OCI-LY1 (cell line): ENCODE data around the gene LIMCH1.

ENCODE experiments used
- EZH2 ChIP-seq: fragments of 200-600 bp; sonication (generic), shearing (Covaris generic); IDR thresholded peaks from 2 replicates; pipeline ENCODE4 v1.8.0; 2017; ENCODE audit warnings: borderline replicate concordance, mixed run types, mild to moderate bottlenecking, antibody characterized with exemption, low read length, moderate library complexity, mixed read lengths
- TF ChIP-seq, protein P1 (sequence below): fragments of 200-600 bp; sonication (generic), shearing (Covaris generic); IDR thresholded peaks from 2 replicates; pipeline ENCODE4 v1.5.1; 2017; ENCODE audit warnings: mild to moderate bottlenecking, antibody characterized with exemption, low read length, moderate library complexity, mixed read lengths

DNA sequence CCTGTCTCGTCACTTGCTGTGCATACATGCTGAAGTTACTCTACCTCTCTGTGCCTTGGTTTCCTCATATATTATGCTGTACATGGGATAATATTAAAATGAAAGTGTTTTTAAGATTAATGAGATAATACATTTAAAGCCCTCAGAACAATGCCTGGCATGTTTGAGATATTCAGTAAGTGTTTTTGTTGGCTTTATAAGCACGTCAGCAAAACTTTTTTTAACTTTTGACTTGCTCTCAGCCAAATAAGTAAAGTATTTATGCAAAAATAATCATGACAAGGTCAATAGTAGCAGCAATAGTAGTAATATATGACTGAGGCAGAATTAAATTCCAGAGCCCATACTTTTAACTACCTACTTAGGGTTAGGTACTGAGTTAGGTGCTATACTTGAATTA lies 29.2 kb downstream of the LIMCH1 start:
- TF ChIP-seq, protein P1, sequence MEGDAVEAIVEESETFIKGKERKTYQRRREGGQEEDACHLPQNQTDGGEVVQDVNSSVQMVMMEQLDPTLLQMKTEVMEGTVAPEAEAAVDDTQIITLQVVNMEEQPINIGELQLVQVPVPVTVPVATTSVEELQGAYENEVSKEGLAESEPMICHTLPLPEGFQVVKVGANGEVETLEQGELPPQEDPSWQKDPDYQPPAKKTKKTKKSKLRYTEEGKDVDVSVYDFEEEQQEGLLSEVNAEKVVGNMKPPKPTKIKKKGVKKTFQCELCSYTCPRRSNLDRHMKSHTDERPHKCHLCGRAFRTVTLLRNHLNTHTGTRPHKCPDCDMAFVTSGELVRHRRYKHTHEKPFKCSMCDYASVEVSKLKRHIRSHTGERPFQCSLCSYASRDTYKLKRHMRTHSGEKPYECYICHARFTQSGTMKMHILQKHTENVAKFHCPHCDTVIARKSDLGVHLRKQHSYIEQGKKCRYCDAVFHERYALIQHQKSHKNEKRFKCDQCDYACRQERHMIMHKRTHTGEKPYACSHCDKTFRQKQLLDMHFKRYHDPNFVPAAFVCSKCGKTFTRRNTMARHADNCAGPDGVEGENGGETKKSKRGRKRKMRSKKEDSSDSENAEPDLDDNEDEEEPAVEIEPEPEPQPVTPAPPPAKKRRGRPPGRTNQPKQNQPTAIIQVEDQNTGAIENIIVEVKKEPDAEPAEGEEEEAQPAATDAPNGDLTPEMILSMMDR = no peak
- no peak for TF ChIP-seq EZH2
